ENCODE measurements around the gene ALX4. TPM values are rescaled to one million over a fixed set of nuclear protein-coding genes. Genes with fewer than 3 reads are reported as not detected.

The ALX4 gene
- total RNA-seq, 2 donors from 2014 or later, result not detected

- Mint-ChIP-seq H3K4me3 (no peak overlapping the region), H3K9me3 (no peaks in the 10 kb centered on the region), H3K27ac (no peak overlapping the region), H3K4me1 (ENCODE audit: low read depth) (peaks cover 6% of the 10 kb centered on the region), H3K27me3 (ENCODE audit: low read depth) (no peaks in the 10 kb centered on the region), H3K36me3 (ENCODE audit: insufficient read depth in 2 of 2) (peaks cover 0 to 3% of the 10 kb centered on the region in 2 donors)
- DNase-seq, result no peak
- no peak for ATAC-seq (replicated peaks in 1 of 2)
Measured at GRCh38 chr11:44219830-44220796, 89.8 kb downstream of the ALX4 start.

GRCh38 chr11:44217432-44217831 lies 92.5 kb downstream of the ALX4 start:
- no peaks in the 10 kb centered on the region for H3K27me3 Mint-ChIP-seq (ENCODE audit: low read depth)

GRCh38 chr11:44213148-44213547 lies 96.8 kb downstream of the ALX4 start:
- H3K4me1 Mint-ChIP-seq (ENCODE audit: low read depth), result peaks cover 17% of the 10 kb centered on the region
- H3K27ac Mint-ChIP-seq, result peak overlapping the region; percentile 44
- DNase-seq, result no peak
- no peak overlapping the region for H3K4me3 Mint-ChIP-seq
- H3K36me3 Mint-ChIP-seq (ENCODE audit: insufficient read depth in 2 of 2), result peaks cover 6 to 17% of the 10 kb centered on the region in 2 donors
- no peaks in the 10 kb centered on the region for H3K27me3 Mint-ChIP-seq (ENCODE audit: low read depth)
- peaks cover 5 to 6% of the 10 kb centered on the region in 2 donors for H3K9me3 Mint-ChIP-seq
- no peak for ATAC-seq (replicated peaks in 1 of 2)

More at GRCh38 chr11:44217432-44217831, 92.5 kb downstream of the ALX4 start:
- no peak overlapping the region for H3K4me3 Mint-ChIP-seq
- DNase-seq, result no peak
- no peak overlapping the region for H3K27ac Mint-ChIP-seq
- ATAC-seq (replicated peaks in 1 of 2), result no peak
- peaks cover 2% of the 10 kb centered on the region in 2 donors for H3K9me3 Mint-ChIP-seq
- H3K36me3 Mint-ChIP-seq (ENCODE audit: insufficient read depth in 2 of 2), result peaks cover 1 to 5% of the 10 kb centered on the region in 2 donors
- peaks cover 10% of the 10 kb centered on the region for H3K4me1 Mint-ChIP-seq (ENCODE audit: low read depth)

GRCh38 chr11:44212128-44212527 lies 97.8 kb downstream of the ALX4 start:
- no peak overlapping the region for H3K27ac Mint-ChIP-seq
- ATAC-seq (replicated peaks in 1 of 2) (no peak), DNase-seq (no peak)
- peaks cover 5 to 20% of the 10 kb centered on the region in 2 donors for H3K36me3 Mint-ChIP-seq (ENCODE audit: insufficient read depth in 2 of 2)
- H3K27me3 Mint-ChIP-seq (ENCODE audit: low read depth), result no peaks in the 10 kb centered on the region
- H3K4me1 Mint-ChIP-seq (ENCODE audit: low read depth), result peaks cover 17% of the 10 kb centered on the region
- H3K9me3 Mint-ChIP-seq, result peaks cover 5 to 6% of the 10 kb centered on the region in 2 donors
- H3K4me3 Mint-ChIP-seq, result no peak overlapping the region

Other genes starting within 250 kb of the ALX4 start
- 10 to 100 TPM; 14.8 to 34.6 TPM for gene ACCS, start 243.9 kb downstream of the ALX4 start, total RNA-seq
- 10 to 100 TPM; 26.6 to 28.8 TPM for gene EXT2, start 214.5 kb downstream of the ALX4 start, total RNA-seq